Measurements from ENCODE around the gene CCR4. TPM values are rescaled to one million over a fixed set of nuclear protein-coding genes. Genes with fewer than 3 reads are reported as not detected.

Gene CCR4
- total and polyA plus RNA-seq, 7 donors, result 0.16 to 3.1 TPM; not detected in 5

GRCh38 chr3:32952369-32953077 lies 1.1 kb downstream of the CCR4 start:
- TF ChIP-seq POLR2A (IDR thresholded peaks at IDR 0.05), result no peak
- no peak for TF ChIP-seq POLR2AphosphoS5 (IDR thresholded peaks at IDR 0.05)
- no peak for TF ChIP-seq CTCF (IDR thresholded peaks at IDR 0.05)
- TF ChIP-seq EP300 (IDR thresholded peaks at IDR 0.05), result no peak
- H3K4me3 ChIP-seq, result no peak overlapping the region
- WGBS, 2 donors, result 83 to 85% methylated on average over 11 of the region's 11 CpGs
- H3K36me3 ChIP-seq, result no peaks in the 10 kb centered on the region
- intact Hi-C loops (cut with DNase I), result loop anchor here (5.0 kb wide), 1 partner anchor 120 kb away; no protein-coding TSS in a partner anchor
- H3K27me3 ChIP-seq, result no peaks in the 10 kb centered on the region
- H3K9me3 ChIP-seq, result no peaks in the 10 kb centered on the region
- H3K4me1 ChIP-seq, result no peaks in the 10 kb centered on the region
- H3K27ac ChIP-seq, result no peak overlapping the region
- no peak for DNase-seq

- no peak for TF ChIP-seq POLR2A (IDR thresholded peaks at IDR 0.05)
- no peak for TF ChIP-seq CTCF (IDR thresholded peaks at IDR 0.05)
- no peak for TF ChIP-seq EP300 (IDR thresholded peaks at IDR 0.05)
- TF ChIP-seq POLR2AphosphoS5 (IDR thresholded peaks at IDR 0.05), result no peak
- H3K27ac ChIP-seq, result no peak overlapping the region
- DNase-seq, result no peak
- WGBS, 2 donors, result 95 to 97% methylated on average over 1 of the region's 1 CpG
- H3K4me3 ChIP-seq, result no peak overlapping the region
- intact Hi-C loops (cut with DNase I), result loop anchor here (5.0 kb wide), 1 partner anchor 118 kb away; no protein-coding TSS in a partner anchor
- no peaks in the 10 kb centered on the region for H3K4me1 ChIP-seq
- H3K9me3 ChIP-seq, result no peaks in the 10 kb centered on the region
- H3K27me3 ChIP-seq, result no peaks in the 10 kb centered on the region
- no peaks in the 10 kb centered on the region for H3K36me3 ChIP-seq
Observed at GRCh38 chr3:32954506-32954905, 3.1 kb downstream of the CCR4 start.

GRCh38 chr3:32956750-32957570 lies 5.5 kb downstream of the CCR4 start:
- Histone ChIP-seq H3K36me3 (no peaks in the 10 kb centered on the region), H3K4me3 (no peak overlapping the region), H3K27ac (no peak overlapping the region), H3K4me1 (no peaks in the 10 kb centered on the region), H3K27me3 (no peaks in the 10 kb centered on the region), H3K9me3 (no peaks in the 10 kb centered on the region)
- intact Hi-C loops (cut with DNase I), result no loop called here
- DNase-seq, result no peak
- WGBS, 2 donors, result 88 to 92% methylated on average over 14 of the region's 14 CpGs
- TF ChIP-seq POLR2A (IDR thresholded peaks at IDR 0.05), result no peak
- no peak for TF ChIP-seq CTCF (IDR thresholded peaks at IDR 0.05)
- no peak for TF ChIP-seq EP300 (IDR thresholded peaks at IDR 0.05)
- no peak for TF ChIP-seq POLR2AphosphoS5 (IDR thresholded peaks at IDR 0.05)

GRCh38 chr3:32958509-32958908 lies 7.1 kb downstream of the CCR4 start:
- WGBS, 2 donors, result 85 to 90% methylated on average over 5 of the region's 5 CpGs
- no peak overlapping the region for H3K27ac ChIP-seq
- DNase-seq, result no peak
- H3K36me3 ChIP-seq, result no peaks in the 10 kb centered on the region
- TF ChIP-seq POLR2A (IDR thresholded peaks at IDR 0.05), result no peak
- TF ChIP-seq POLR2AphosphoS5 (IDR thresholded peaks at IDR 0.05), result no peak
- TF ChIP-seq EP300 (IDR thresholded peaks at IDR 0.05), result no peak
- no peak for TF ChIP-seq CTCF (IDR thresholded peaks at IDR 0.05)
- no peaks in the 10 kb centered on the region for H3K9me3 ChIP-seq
- no peaks in the 10 kb centered on the region for H3K27me3 ChIP-seq
- intact Hi-C loops (cut with DNase I), result no loop called here
- H3K4me1 ChIP-seq, result no peaks in the 10 kb centered on the region
- no peak overlapping the region for H3K4me3 ChIP-seq

Measured in sigmoid colon (tissue), 7 donors.